Activated T-helper 2 cell treated with anti-CD3 and anti-CD28 coated beads, Interferon-gamma antibody, Interleukin-2, Interleukin-4, amounts not matched to agents 10 μg/mL and 5 μg/mL and 100 μg/mL, durations not matched to agents 14 hours and 24 hours and 36 hours (primary cell): Measurements from ENCODE around the gene PROM1. TPM values are rescaled to one million over a fixed set of nuclear protein-coding genes. Genes with fewer than 3 reads are reported as not detected.

Experiments used
- DNase-seq: peaks from one replicate; pipeline ENCODE4 v3.0.0; 2021; ENCODE audit warnings: low spot score
- H3K27ac Mint-ChIP-seq: one replicate; pipeline ENCODE4 v1.8.0; 2021; ENCODE audit warnings: mixed read lengths
- H3K27me3 Mint-ChIP-seq: one replicate; pipeline ENCODE4 v1.8.0; 2021; ENCODE audit warnings: low read depth, mixed read lengths
- H3K36me3 Mint-ChIP-seq: one replicate; pipeline ENCODE4 v1.8.0; 2021; ENCODE audit warnings: low read depth, mixed read lengths
- H3K4me1 Mint-ChIP-seq: one replicate; pipeline ENCODE4 v1.8.0; 2021; ENCODE audit warnings: low read depth, mixed read lengths
- H3K4me3 Mint-ChIP-seq: one replicate; pipeline ENCODE4 v1.8.0; 2021; ENCODE audit warnings: low read depth, mild to moderate bottlenecking, moderate library complexity, mixed read lengths
- H3K9me3 Mint-ChIP-seq: one replicate; pipeline ENCODE4 v1.8.0; 2021; ENCODE audit warnings: mixed read lengths
- intact Hi-C: fragments of 100-400 bp; cut with micrococcal nuclease; formaldehyde crosslinking; loops from one replicate; pipeline ENCODE4 v1.15.1; 2023
- total RNA-seq: library from RNA; stranded (reverse); gene quantifications from 2 replicates; pipeline ENCODE4 v1.2.3, GENCODE V29; 2022

The PROM1 gene
- total RNA-seq, 1 donor from 2014 or later = 0.46 TPM

DNA sequence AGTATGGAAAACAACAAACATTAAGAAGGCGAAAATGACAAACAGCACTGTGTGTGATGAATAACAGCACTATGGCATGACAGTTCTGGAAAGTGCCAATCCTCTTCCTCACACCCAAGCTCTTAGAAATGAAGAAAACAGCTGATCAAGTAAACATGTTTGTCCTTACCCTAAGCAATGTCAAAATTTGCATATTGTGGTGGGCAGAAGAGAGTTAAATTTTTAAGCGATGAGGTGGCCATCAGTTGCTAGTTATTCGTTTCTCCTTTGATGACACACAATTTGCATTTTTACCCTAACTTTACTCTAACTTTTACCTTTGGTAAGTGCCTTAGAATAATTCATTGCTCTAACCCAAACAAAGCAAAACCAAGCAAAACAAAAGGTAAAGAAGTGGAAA lies 8.8 kb downstream of the PROM1 start:
- Mint-ChIP-seq H3K9me3 (no peaks in the 10 kb centered on the region), H3K4me1 (peaks cover 6% of the 10 kb centered on the region), H3K4me3 (no peak overlapping the region), H3K27ac (no peak overlapping the region), H3K27me3 (peaks cover 58% of the 10 kb centered on the region), H3K36me3 (no peaks in the 10 kb centered on the region)
- DNase-seq = no peak
- intact Hi-C loops = no loop called here

DNA sequence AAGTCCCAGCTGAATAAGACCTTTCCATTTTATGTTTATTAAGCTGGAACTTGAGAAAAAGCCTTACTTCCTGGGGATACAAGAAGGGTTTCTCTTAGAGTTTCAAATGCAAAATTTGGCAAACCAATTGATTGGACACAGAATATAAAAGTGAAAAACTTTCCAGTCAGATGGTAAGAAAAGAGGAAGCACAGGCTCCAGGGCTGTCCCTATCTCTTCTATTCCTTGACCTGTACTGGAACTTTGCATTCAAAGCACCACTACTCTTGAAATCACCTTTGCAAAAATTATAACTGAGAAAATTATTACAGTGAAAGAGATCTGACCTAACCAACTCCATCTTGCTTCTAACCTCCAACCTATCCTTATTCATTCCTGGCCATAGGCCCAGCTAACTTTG lies 11.7 kb downstream of the PROM1 start:
- no peak overlapping the region for H3K27ac Mint-ChIP-seq
- DNase-seq = no peak
- H3K27me3 Mint-ChIP-seq = peaks cover 46% of the 10 kb centered on the region
- H3K4me1 Mint-ChIP-seq = no peaks in the 10 kb centered on the region
- no peak overlapping the region for H3K4me3 Mint-ChIP-seq
- intact Hi-C loops = no loop called here
- no peaks in the 10 kb centered on the region for H3K36me3 Mint-ChIP-seq
- H3K9me3 Mint-ChIP-seq = no peaks in the 10 kb centered on the region

DNA sequence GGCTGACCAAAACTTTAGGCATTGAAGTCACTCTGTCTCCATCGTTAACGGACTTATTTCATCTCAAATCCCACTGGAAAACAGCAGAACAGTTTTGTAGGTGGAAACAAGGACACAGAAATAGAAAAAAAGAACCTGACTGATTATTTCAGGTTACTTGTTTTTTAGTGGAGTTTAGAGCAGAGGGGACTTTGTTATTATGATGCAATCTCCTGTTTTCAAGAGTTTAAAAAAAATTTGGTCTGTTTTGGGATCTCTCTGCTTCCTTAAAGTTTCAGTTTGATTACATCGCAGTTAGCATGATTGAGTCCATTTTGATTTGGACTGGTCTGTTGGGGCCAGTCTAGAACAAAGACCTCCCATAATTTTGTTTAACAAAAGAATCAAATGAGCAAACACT lies 13.6 kb downstream of the PROM1 start:
- intact Hi-C loops = no loop called here
- Mint-ChIP-seq H3K27me3 (peaks cover 38% of the 10 kb centered on the region), H3K27ac (no peak overlapping the region), H3K9me3 (no peaks in the 10 kb centered on the region), H3K4me3 (no peak overlapping the region), H3K36me3 (no peaks in the 10 kb centered on the region), H3K4me1 (no peaks in the 10 kb centered on the region)
- no peak for DNase-seq

DNA sequence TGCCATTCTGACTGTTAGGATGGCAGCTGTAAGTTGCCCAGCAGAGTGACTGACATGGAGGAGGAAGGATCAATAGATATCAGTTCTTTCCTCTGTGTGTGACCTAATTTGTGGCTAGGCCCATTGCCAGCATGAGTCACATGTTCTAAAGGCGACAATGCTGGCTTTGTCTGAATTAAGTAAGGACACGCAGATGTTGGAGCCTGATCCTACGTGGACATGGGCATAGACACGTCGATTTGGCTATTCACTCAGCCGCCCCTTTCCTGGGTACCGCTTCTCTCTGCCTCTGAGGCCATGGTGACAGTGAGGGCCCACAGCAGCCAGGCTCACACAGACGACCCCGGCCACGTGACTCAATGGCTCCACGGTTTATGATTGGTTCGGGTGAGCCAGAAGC lies 16.3 kb downstream of the PROM1 start:
- H3K4me1 Mint-ChIP-seq = peaks cover 3% of the 10 kb centered on the region
- intact Hi-C loops = no loop called here
- no peak overlapping the region for H3K27ac Mint-ChIP-seq
- H3K27me3 Mint-ChIP-seq = peaks cover 21% of the 10 kb centered on the region
- H3K9me3 Mint-ChIP-seq = peaks cover 5% of the 10 kb centered on the region
- H3K36me3 Mint-ChIP-seq = peaks cover 4% of the 10 kb centered on the region
- no peak for DNase-seq
- H3K4me3 Mint-ChIP-seq = no peak overlapping the region

DNA sequence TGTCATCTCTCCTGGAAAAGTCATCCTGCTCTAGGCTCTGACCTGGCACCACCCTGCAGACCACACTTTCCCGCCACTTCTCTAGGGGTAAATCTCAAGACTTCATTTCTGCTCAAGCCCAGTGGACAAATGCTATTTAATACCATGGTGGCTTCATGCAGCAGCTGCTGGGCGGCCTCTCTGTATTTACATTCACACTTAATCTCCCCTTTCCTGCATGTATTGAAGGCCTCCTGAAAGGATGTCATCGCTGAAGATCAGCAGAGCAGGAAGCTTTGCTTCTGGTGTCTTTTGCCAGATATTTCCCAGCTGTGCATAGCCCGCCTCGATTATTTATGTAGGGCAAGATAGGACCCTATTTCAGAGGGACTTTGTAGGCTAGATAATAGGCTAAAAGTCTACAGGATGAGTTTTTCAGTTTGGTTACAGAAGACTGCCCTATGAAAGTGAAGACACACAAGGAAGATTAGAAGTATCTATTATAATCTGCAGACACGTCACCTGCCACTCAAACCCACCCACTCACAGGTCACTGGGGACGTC lies 17.2 kb downstream of the PROM1 start:
- H3K4me1 Mint-ChIP-seq = peaks cover 3% of the 10 kb centered on the region
- H3K27ac Mint-ChIP-seq = no peak overlapping the region
- intact Hi-C loops = no loop called here
- H3K9me3 Mint-ChIP-seq = peaks cover 5% of the 10 kb centered on the region
- no peak for DNase-seq
- peaks cover 4% of the 10 kb centered on the region for H3K36me3 Mint-ChIP-seq
- no peak overlapping the region for H3K4me3 Mint-ChIP-seq
- peaks cover 16% of the 10 kb centered on the region for H3K27me3 Mint-ChIP-seq

DNA sequence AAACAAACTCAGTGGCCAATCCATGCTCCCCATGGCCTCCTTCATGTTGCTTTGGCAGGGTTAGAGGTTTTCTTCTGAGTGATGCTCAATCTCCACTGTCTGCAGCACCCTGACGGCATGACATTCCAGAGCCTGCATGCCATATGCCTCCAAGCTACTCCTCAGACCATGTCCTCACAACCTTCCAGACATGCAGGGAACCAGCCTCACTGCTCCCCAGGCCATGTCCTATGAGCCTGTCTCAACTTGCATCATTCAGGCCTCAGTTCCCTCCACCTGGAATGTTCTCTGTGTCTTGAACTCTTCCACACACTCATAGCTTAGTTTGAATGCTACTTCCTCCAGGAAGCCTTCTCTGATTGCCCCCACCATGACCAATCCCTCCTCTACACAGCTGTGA lies 18.8 kb downstream of the PROM1 start:
- peaks cover 4% of the 10 kb centered on the region for H3K36me3 Mint-ChIP-seq
- H3K27ac Mint-ChIP-seq = no peak overlapping the region
- H3K4me3 Mint-ChIP-seq = no peak overlapping the region
- H3K9me3 Mint-ChIP-seq = peaks cover 5% of the 10 kb centered on the region
- intact Hi-C loops = no loop called here
- H3K27me3 Mint-ChIP-seq = peaks cover 3% of the 10 kb centered on the region
- peaks cover 3% of the 10 kb centered on the region for H3K4me1 Mint-ChIP-seq
- DNase-seq = no peak

DNA sequence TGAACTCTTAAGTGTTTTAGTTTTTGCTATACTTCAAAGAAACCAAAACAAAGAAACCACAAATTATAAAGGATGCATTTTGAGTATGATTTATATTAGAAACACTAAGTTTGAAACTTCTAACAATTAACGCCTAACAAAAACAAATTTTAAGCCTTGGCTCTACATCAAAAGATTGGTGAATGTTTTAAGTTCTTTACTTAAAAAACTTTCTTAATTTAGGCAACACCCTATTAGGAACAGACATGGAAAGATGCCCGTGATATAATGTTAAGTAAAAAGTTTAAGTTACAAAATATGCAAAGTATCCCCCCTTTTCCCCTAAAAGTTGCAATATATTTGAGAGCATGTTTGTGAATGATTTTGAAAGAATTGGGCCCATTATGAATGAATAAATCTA lies 21.2 kb downstream of the PROM1 start:
- H3K9me3 Mint-ChIP-seq = peaks cover 5% of the 10 kb centered on the region
- no peak overlapping the region for H3K27ac Mint-ChIP-seq
- intact Hi-C loops = no loop called here
- no peak for DNase-seq
- peaks cover 4% of the 10 kb centered on the region for H3K36me3 Mint-ChIP-seq
- peaks cover 3% of the 10 kb centered on the region for H3K4me1 Mint-ChIP-seq
- H3K4me3 Mint-ChIP-seq = no peak overlapping the region
- peaks cover 11% of the 10 kb centered on the region for H3K27me3 Mint-ChIP-seq

DNA sequence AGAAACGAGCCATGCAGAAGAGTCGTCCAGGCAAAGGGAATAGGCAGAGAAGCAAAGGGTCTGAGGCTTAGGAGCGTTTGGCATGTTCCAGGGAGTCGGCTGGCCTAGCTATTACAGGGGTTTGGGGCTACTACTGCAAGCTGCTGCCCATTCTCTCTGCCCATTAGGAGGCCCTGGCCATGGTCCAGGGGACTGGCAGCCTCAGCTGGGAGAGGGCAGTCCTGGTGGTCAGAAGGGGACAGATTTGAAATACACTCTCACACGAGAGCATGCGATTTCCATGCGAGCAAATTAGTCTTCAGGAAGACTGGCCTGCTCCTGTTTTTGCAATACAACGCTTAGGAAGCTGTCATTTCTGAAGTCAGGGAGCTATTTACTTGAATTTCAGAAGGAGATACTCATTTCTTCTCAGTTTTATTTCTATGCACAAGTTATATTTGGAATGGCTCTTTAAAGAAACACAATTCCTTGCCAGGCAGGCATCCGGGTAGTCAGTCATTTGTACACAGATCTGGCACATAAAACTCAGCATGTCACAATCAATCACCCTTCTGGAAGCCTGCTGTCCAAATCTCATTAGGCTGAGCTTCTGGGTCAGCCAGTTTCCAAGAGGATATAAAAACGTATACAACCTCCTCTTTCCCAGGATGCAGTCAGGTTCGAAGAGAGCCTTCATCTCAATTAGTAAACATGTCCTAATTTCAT lies 27.0 kb downstream of the PROM1 start:
- H3K27me3 Mint-ChIP-seq = peaks cover 35% of the 10 kb centered on the region

DNA sequence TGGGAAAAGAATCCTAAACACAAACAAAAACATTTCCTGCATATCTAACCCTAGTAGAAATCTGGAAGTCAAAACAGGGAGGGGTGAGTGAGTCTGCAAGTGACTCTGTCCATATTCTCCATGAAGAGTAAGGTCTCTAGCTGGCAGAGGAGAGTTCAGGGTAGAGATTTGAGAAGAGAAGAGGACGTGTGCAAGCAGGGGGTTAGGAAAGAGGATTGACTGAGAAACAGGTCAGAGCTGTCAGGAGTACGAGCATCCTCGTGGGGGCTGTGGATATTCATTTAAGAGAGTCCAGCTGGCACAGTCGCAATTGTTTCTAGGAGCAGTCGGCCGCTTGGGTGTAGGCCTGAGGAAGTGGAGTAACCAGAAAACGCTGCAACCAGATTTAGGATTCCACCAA lies 27.9 kb downstream of the PROM1 start:
- no peak overlapping the region for H3K27ac Mint-ChIP-seq
- no peaks in the 10 kb centered on the region for H3K4me1 Mint-ChIP-seq
- no peak overlapping the region for H3K4me3 Mint-ChIP-seq
- intact Hi-C loops = no loop called here
- peaks cover 35% of the 10 kb centered on the region for H3K27me3 Mint-ChIP-seq
- no peak for DNase-seq
- no peaks in the 10 kb centered on the region for H3K9me3 Mint-ChIP-seq
- no peaks in the 10 kb centered on the region for H3K36me3 Mint-ChIP-seq

More for the DNA sequence above, 27.0 kb downstream of the PROM1 start:
- no peaks in the 10 kb centered on the region for H3K9me3 Mint-ChIP-seq
- DNase-seq = no peak
- H3K4me1 Mint-ChIP-seq = no peaks in the 10 kb centered on the region
- H3K27ac Mint-ChIP-seq = no peak overlapping the region
- intact Hi-C loops = no loop called here
- no peak overlapping the region for H3K4me3 Mint-ChIP-seq
- no peaks in the 10 kb centered on the region for H3K36me3 Mint-ChIP-seq

DNA sequence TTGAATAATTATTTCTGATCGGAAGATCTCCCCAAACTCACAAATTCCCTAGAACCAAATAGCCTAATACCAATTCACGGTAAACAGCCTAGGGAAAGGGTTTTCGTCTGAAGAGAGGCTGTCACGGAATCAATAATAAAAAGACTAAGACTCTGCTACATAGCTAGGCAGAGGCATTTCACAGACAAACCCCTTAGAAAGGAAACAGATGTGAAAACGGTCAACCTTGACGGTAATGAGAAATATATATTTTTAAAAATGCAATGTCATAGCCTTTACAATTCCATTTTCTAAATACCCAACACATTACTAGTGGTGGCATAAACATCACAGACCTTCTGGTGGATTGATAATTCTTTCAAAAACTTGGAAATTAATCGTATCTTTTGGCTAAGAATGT lies 28.4 kb downstream of the PROM1 start:
- H3K27me3 Mint-ChIP-seq = peaks cover 35% of the 10 kb centered on the region
- no peak for DNase-seq
- no peak overlapping the region for H3K27ac Mint-ChIP-seq
- no peaks in the 10 kb centered on the region for H3K4me1 Mint-ChIP-seq
- H3K36me3 Mint-ChIP-seq = no peaks in the 10 kb centered on the region
- intact Hi-C loops = no loop called here
- H3K9me3 Mint-ChIP-seq = no peaks in the 10 kb centered on the region
- H3K4me3 Mint-ChIP-seq = no peak overlapping the region

DNA sequence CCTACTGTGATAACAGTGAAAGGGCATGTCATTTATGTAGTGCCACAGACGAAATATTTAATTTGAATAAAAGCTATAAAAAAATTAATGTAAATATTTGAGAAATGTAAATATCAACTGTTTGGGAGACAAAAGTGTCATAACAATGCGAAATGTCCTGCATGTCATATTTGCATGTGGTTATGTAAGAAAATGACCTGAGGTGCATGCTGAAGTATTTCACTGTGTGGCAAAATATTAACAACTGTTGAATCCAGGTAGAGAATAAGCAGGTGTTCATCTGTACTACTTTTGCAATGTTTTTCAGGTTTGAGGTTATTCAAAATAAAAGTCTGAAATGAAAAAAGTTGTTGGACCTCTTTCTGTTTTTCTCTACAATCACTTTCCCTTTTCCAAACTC lies 30.9 kb downstream of the PROM1 start:
- H3K27ac Mint-ChIP-seq = no peak overlapping the region
- H3K36me3 Mint-ChIP-seq = no peaks in the 10 kb centered on the region
- no peak overlapping the region for H3K4me3 Mint-ChIP-seq
- H3K4me1 Mint-ChIP-seq = no peaks in the 10 kb centered on the region
- intact Hi-C loops = no loop called here
- DNase-seq = no peak
- no peaks in the 10 kb centered on the region for H3K9me3 Mint-ChIP-seq
- peaks cover 32% of the 10 kb centered on the region for H3K27me3 Mint-ChIP-seq

DNA sequence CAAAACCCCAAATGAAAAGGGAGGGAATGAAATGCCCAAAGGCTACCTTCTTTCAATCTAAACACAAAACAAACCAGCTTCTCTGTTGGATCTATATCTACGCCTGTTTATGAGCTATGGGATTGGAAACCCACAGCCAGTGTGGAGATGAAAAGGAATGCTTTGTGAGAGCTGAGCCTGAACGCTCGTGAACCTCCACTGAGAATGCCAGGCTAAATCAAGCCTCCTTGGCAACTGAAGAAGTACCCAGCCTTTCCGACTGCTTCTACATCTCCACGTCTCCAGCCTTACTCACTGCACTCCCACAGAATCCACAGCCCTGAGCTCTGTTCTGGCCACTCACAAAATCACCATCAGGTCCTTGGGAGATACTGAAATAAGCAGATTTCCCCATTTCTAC lies 31.8 kb downstream of the PROM1 start:
- peaks cover 23% of the 10 kb centered on the region for H3K27me3 Mint-ChIP-seq
- H3K27ac Mint-ChIP-seq = no peak overlapping the region
- no peak for DNase-seq
- intact Hi-C loops = no loop called here
- no peaks in the 10 kb centered on the region for H3K9me3 Mint-ChIP-seq
- no peak overlapping the region for H3K4me3 Mint-ChIP-seq
- H3K36me3 Mint-ChIP-seq = no peaks in the 10 kb centered on the region
- H3K4me1 Mint-ChIP-seq = no peaks in the 10 kb centered on the region

DNA sequence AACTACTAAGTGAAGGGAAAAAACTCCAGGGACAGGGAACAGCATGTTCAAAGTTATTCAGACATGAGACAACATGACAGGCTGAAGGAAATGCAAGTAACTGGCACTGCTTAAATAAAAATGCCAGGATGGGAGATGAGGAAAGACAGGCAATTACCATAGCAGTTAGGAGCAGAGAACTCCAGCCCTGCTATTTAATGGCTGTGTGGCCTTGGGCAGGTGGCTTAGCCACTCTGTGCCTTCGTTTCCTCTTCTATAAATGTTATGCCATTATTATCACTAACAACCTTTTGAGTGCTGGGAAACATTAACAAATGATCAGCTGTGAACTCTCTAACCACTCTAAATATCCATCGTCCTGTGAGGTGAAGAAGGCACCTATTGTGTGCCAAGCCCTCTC lies 32.7 kb downstream of the PROM1 start:
- DNase-seq = no peak
- Mint-ChIP-seq H3K27me3 (peaks cover 20% of the 10 kb centered on the region), H3K36me3 (no peaks in the 10 kb centered on the region), H3K4me3 (no peak overlapping the region), H3K27ac (no peak overlapping the region), H3K4me1 (no peaks in the 10 kb centered on the region), H3K9me3 (no peaks in the 10 kb centered on the region)
- intact Hi-C loops = no loop called here

DNA sequence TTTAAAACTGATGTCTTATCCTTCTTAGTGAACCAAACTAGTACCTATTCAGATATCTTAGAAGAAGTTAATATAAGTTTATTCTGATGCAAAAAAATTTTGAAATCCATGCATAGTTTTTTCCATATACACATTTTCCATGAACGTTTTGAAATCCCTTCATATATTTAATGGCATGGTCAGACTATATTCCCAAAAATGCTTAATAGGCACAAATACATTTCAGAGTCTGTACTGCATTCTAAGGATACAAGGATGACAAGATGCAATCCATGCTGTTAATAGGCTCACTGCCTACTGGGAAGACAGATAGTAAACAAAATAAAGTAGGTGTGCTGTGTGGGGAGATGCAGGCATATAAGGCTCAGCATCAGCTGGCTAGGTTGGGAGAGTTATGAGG lies 33.2 kb downstream of the PROM1 start:
- Mint-ChIP-seq H3K4me3 (no peak overlapping the region), H3K27me3 (peaks cover 15% of the 10 kb centered on the region), H3K27ac (no peak overlapping the region), H3K4me1 (no peaks in the 10 kb centered on the region), H3K36me3 (no peaks in the 10 kb centered on the region), H3K9me3 (no peaks in the 10 kb centered on the region)
- intact Hi-C loops = no loop called here
- DNase-seq = no peak
